ENCODE results near the gene FSIP1.

Gene FSIP1

DNA sequence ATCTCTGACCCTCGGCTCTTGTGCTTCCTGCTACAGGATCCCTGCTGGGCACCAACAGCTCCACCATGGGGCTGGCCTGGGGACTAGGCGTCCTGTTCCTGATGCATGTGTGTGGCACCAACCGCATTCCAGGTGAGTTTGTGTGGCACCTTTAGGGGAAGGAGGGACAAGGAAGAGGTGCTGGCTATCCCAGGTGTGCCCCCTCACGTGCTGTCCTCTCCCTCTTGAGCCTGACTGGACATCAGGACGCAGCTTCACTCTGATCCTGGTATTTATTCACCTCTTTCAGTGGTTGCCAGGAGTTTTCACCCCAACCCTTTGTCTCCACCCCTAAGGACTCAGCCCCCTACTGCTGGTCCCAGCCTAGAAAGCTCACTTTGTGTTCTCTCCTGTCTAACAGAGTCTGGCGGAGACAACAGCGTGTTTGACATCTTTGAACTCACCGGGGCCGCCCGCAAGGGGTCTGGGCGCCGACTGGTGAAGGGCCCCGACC, 200.8 kb downstream of the FSIP1 start:
- H3K79me1 ChIP-seq (ENCODE audit: low read length) = peaks cover 15% of the 10 kb centered on the region
- H2BK5ac ChIP-seq (ENCODE audit: low read depth, low read length, poor library complexity) = no peak overlapping the region
- peaks cover 24 to 38% of the 10 kb centered on the region in 2 experiments for H3K36me3 ChIP-seq (ENCODE audit: control insufficient read depth in 1 of 2, insufficient read depth in 2 of 2, low read length in 2 of 2)
- H3K4me1 ChIP-seq (ENCODE audit: control insufficient read depth in 1 of 2, insufficient read depth in 2 of 2, low read length in 2 of 2) = peaks cover 15 to 19% of the 10 kb centered on the region in 2 experiments
- peak overlapping the region; percentile 98 for H3K4me2 ChIP-seq (ENCODE audit: low read length)
- H4K8ac ChIP-seq (ENCODE audit: low read depth, low read length) = no peak overlapping the region
- peak in 1 of 2 donors; percentile 28 for DNase-seq
- no peak overlapping the region for H3K27ac ChIP-seq (ENCODE audit: low read depth, low read length)
- H4K91ac ChIP-seq (ENCODE audit: low read depth, low read length) = no peak overlapping the region
- H2BK12ac ChIP-seq (ENCODE audit: low read length) = no peak overlapping the region
- no peak overlapping the region for H3K23ac ChIP-seq (ENCODE audit: low read length)
- WGBS (ENCODE audit: extremely low coverage, insufficient coverage, insufficient read length) = no CpG with 5 or more reads among the region's 13 CpGs
- H3K4ac ChIP-seq (ENCODE audit: low read depth, low read length) = peak overlapping the region; percentile 68
- H3K27me3 ChIP-seq (ENCODE audit: insufficient read depth, low read length) = no peaks in the 10 kb centered on the region
- no peak overlapping the region for H2BK120ac ChIP-seq (ENCODE audit: insufficient read depth, low read length, poor library complexity)
- H3K9me3 ChIP-seq (ENCODE audit: insufficient read depth, low read depth, low read length) = peaks cover 4% of the 10 kb centered on the region
- H2AFZ ChIP-seq (ENCODE audit: insufficient read depth, low read length, poor library complexity) = no peak overlapping the region
- no peak overlapping the region for H3K18ac ChIP-seq (ENCODE audit: low read length)
- H4K12ac ChIP-seq (ENCODE audit: low read depth, low read length) = no peak overlapping the region
- H3K9ac ChIP-seq (ENCODE audit: low read length) = peak overlapping the region; percentile 44
- H2AK5ac ChIP-seq (ENCODE audit: low read length) = no peak overlapping the region
- peak overlapping the region; percentile 19 for H3K14ac ChIP-seq (ENCODE audit: low read length)
- peak overlapping the region; percentile 76 for H3K4me3 ChIP-seq (ENCODE audit: low read depth, low read length)
- peaks cover 16% of the 10 kb centered on the region for H3K79me2 ChIP-seq (ENCODE audit: control insufficient read depth, insufficient read depth, low read length, poor library complexity)

GRCh38 chr15:39581242-39581792, 201.3 kb downstream of the FSIP1 start:
- no peak overlapping the region for H3K23ac ChIP-seq (ENCODE audit: low read length)
- H2AFZ ChIP-seq (ENCODE audit: insufficient read depth, low read length, poor library complexity) = peak overlapping the region; percentile 28
- peak overlapping the region; percentile 69 for H3K18ac ChIP-seq (ENCODE audit: low read length)

DNA sequence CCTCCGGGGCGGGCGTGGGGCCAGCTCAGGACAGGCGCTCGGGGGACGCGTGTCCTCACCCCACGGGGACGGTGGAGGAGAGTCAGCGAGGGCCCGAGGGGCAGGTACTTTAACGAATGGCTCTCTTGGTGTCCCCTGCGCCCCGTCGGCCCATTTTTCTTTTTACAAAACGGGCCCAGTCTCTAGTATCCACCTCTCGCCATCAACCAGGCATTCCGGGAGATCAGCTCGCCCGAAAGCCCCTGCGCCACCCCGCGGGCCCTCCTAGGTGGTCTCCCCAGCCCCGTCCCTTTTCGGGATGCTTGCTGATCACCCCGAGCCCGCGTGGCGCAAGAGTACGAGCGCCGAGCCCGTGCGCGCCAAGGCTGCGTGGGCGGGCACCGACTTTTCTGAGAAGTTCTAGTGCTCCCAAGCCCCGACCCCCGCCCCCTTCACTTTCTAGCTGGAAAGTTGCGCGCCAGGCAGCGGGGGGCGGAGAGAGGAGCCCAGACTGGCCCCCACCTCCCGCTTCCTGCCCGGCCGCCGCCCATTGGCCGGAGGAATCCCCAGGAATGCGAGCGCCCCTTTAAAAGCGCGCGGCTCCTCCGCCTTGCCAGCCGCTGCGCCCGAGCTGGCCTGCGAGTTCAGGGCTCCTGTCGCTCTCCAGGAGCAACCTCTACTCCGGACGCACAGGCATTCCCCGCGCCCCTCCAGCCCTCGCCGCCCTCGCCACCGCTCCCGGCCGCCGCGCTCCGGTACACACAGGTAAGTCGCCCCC, 202.0 kb downstream of the FSIP1 start, which contains the start of gene THBS1:
Gene THBS1 (plus strand): TSS at position 595 of the 757 bp plus-strand sequence. CDS start 779 bp downstream, outside the sequence.
- Histone ChIP-seq H4K12ac (ENCODE audit: low read depth, low read length) (peak within 1 kb of the TSS; percentile 83), H3K9me3 (ENCODE audit: insufficient read depth, low read depth, low read length) (peaks cover 4% of the 10 kb centered on the region), H3K79me1 (ENCODE audit: low read length) (peaks cover 15% of the 10 kb centered on the region), H2AK5ac (ENCODE audit: low read length) (peak within 1 kb of the TSS; percentile 52), H3K27ac (ENCODE audit: low read depth, low read length) (peak within 1 kb of the TSS; percentile 97), H3K23ac (ENCODE audit: low read length) (no peak within 1 kb of the TSS), H2BK5ac (ENCODE audit: low read depth, low read length, poor library complexity) (peak within 1 kb of the TSS; percentile 96), H3K4me2 (ENCODE audit: low read length) (peak within 1 kb of the TSS; percentile 98), H2BK120ac (ENCODE audit: insufficient read depth, low read length, poor library complexity) (peak within 1 kb of the TSS; percentile 96), H3K18ac (ENCODE audit: low read length) (peak within 1 kb of the TSS; percentile 94), H2AFZ (ENCODE audit: insufficient read depth, low read length, poor library complexity) (peak within 1 kb of the TSS; percentile 85), H3K27me3 (ENCODE audit: insufficient read depth, low read length) (no peaks in the 10 kb centered on the region), H2BK12ac (ENCODE audit: low read length) (peak within 1 kb of the TSS; percentile 91), H3K79me2 (ENCODE audit: control insufficient read depth, insufficient read depth, low read length, poor library complexity) (peaks cover 16% of the 10 kb centered on the region), H3K4me1 (ENCODE audit: control insufficient read depth in 1 of 2, insufficient read depth in 2 of 2, low read length in 2 of 2) (peaks cover 15 to 19% of the 10 kb centered on the region in 2 experiments), H3K4ac (ENCODE audit: low read depth, low read length) (peak within 1 kb of the TSS; percentile 68), H3K9ac (ENCODE audit: low read length) (peak within 1 kb of the TSS; percentile 88), H3K4me3 (ENCODE audit: low read depth, low read length) (peak within 1 kb of the TSS; percentile 78), H3K14ac (ENCODE audit: low read length) (peak within 1 kb of the TSS; percentile 90), H4K8ac (ENCODE audit: low read depth, low read length) (peak within 1 kb of the TSS; percentile 89), H3K36me3 (ENCODE audit: control insufficient read depth in 1 of 2, insufficient read depth in 2 of 2, low read length in 2 of 2) (peaks cover 19 to 26% of the 10 kb centered on the region in 2 experiments), H4K91ac (ENCODE audit: low read depth, low read length) (peak within 1 kb of the TSS; percentile 97)
- no CpG with 5 or more reads among the region's 74 CpGs for WGBS (ENCODE audit: extremely low coverage, insufficient coverage, insufficient read length)
- DNase-seq = peak in 1 of 2 donors; percentile 12

More at GRCh38 chr15:39581242-39581792, 201.3 kb downstream of the FSIP1 start:
- peak overlapping the region; percentile 69 for H3K14ac ChIP-seq (ENCODE audit: low read length)
- peaks cover 15 to 19% of the 10 kb centered on the region in 2 experiments for H3K4me1 ChIP-seq (ENCODE audit: control insufficient read depth in 1 of 2, insufficient read depth in 2 of 2, low read length in 2 of 2)
- H4K91ac ChIP-seq (ENCODE audit: low read depth, low read length) = peak overlapping the region; percentile 42
- H3K27me3 ChIP-seq (ENCODE audit: insufficient read depth, low read length) = no peaks in the 10 kb centered on the region
- H2BK12ac ChIP-seq (ENCODE audit: low read length) = peak overlapping the region; percentile 42
- H2AK5ac ChIP-seq (ENCODE audit: low read length) = no peak overlapping the region
- H4K12ac ChIP-seq (ENCODE audit: low read depth, low read length) = no peak overlapping the region
- H3K79me2 ChIP-seq (ENCODE audit: control insufficient read depth, insufficient read depth, low read length, poor library complexity) = peaks cover 16% of the 10 kb centered on the region
- H2BK120ac ChIP-seq (ENCODE audit: insufficient read depth, low read length, poor library complexity) = peak overlapping the region; percentile 44
- peaks cover 20 to 32% of the 10 kb centered on the region in 2 experiments for H3K36me3 ChIP-seq (ENCODE audit: control insufficient read depth in 1 of 2, insufficient read depth in 2 of 2, low read length in 2 of 2)
- H3K79me1 ChIP-seq (ENCODE audit: low read length) = peaks cover 15% of the 10 kb centered on the region
- peak overlapping the region; percentile 44 for H3K9ac ChIP-seq (ENCODE audit: low read length)
- peak overlapping the region; percentile 98 for H3K4me2 ChIP-seq (ENCODE audit: low read length)
- H4K8ac ChIP-seq (ENCODE audit: low read depth, low read length) = no peak overlapping the region
- peaks cover 4% of the 10 kb centered on the region for H3K9me3 ChIP-seq (ENCODE audit: insufficient read depth, low read depth, low read length)
- peak overlapping the region; percentile 68 for H3K4ac ChIP-seq (ENCODE audit: low read depth, low read length)
- no CpG with 5 or more reads among the region's 18 CpGs for WGBS (ENCODE audit: extremely low coverage, insufficient coverage, insufficient read length)
- peak overlapping the region; percentile 41 for H3K27ac ChIP-seq (ENCODE audit: low read depth, low read length)
- H3K4me3 ChIP-seq (ENCODE audit: low read depth, low read length) = peak overlapping the region; percentile 76
- no peak for DNase-seq
- H2BK5ac ChIP-seq (ENCODE audit: low read depth, low read length, poor library complexity) = peak overlapping the region; percentile 72

- peak overlapping the region; percentile 78 for H3K4me3 ChIP-seq (ENCODE audit: low read depth, low read length)
- H3K9me3 ChIP-seq (ENCODE audit: insufficient read depth, low read depth, low read length) = peaks cover 4% of the 10 kb centered on the region
- peak overlapping the region; percentile 90 for H3K14ac ChIP-seq (ENCODE audit: low read length)
- no peak overlapping the region for H3K23ac ChIP-seq (ENCODE audit: low read length)
- H3K4ac ChIP-seq (ENCODE audit: low read depth, low read length) = peak overlapping the region; percentile 68
- peak overlapping the region; percentile 91 for H2BK12ac ChIP-seq (ENCODE audit: low read length)
- peak overlapping the region; percentile 85 for H2AFZ ChIP-seq (ENCODE audit: insufficient read depth, low read length, poor library complexity)
- H3K79me1 ChIP-seq (ENCODE audit: low read length) = peaks cover 15% of the 10 kb centered on the region
- peak overlapping the region; percentile 96 for H2BK5ac ChIP-seq (ENCODE audit: low read depth, low read length, poor library complexity)
- no peak overlapping the region for H2AK5ac ChIP-seq (ENCODE audit: low read length)
- peak overlapping the region; percentile 97 for H3K27ac ChIP-seq (ENCODE audit: low read depth, low read length)
- peak overlapping the region; percentile 88 for H3K9ac ChIP-seq (ENCODE audit: low read length)
- H3K27me3 ChIP-seq (ENCODE audit: insufficient read depth, low read length) = no peaks in the 10 kb centered on the region
- no CpG with 5 or more reads among the region's 29 CpGs for WGBS (ENCODE audit: extremely low coverage, insufficient coverage, insufficient read length)
- H3K4me2 ChIP-seq (ENCODE audit: low read length) = peak overlapping the region; percentile 98
- H3K36me3 ChIP-seq (ENCODE audit: control insufficient read depth in 1 of 2, insufficient read depth in 2 of 2, low read length in 2 of 2) = peaks cover 16 to 20% of the 10 kb centered on the region in 2 experiments
- H4K12ac ChIP-seq (ENCODE audit: low read depth, low read length) = peak overlapping the region; percentile 83
- peak overlapping the region; percentile 96 for H2BK120ac ChIP-seq (ENCODE audit: insufficient read depth, low read length, poor library complexity)
- H4K8ac ChIP-seq (ENCODE audit: low read depth, low read length) = peak overlapping the region; percentile 89
- peak overlapping the region; percentile 97 for H4K91ac ChIP-seq (ENCODE audit: low read depth, low read length)
- peaks cover 13 to 19% of the 10 kb centered on the region in 2 experiments for H3K4me1 ChIP-seq (ENCODE audit: control insufficient read depth in 1 of 2, insufficient read depth in 2 of 2, low read length in 2 of 2)
- peaks cover 16% of the 10 kb centered on the region for H3K79me2 ChIP-seq (ENCODE audit: control insufficient read depth, insufficient read depth, low read length, poor library complexity)
- peak overlapping the region; percentile 94 for H3K18ac ChIP-seq (ENCODE audit: low read length)
- peak; percentile 90 to 94 for DNase-seq
These were observed 202.5 kb downstream of the FSIP1 start for GRCh38 chr15:39580117-39580484.
